ENCODE data around the gene LRRC47.

LRRC47 gene
- total RNA-seq: 76.5 to 78.9 reads per million in 2 experiments

GRCh38 chr1:3796215-3797061, at the start of gene LRRC47:
Gene LRRC47, minus strand, starts transcription at chr1:3796498. Its CDS starts 22 bp downstream, at chr1:3796476.
- DNase-seq (ENCODE audit: low read depth): peak; percentile 92

DNA sequence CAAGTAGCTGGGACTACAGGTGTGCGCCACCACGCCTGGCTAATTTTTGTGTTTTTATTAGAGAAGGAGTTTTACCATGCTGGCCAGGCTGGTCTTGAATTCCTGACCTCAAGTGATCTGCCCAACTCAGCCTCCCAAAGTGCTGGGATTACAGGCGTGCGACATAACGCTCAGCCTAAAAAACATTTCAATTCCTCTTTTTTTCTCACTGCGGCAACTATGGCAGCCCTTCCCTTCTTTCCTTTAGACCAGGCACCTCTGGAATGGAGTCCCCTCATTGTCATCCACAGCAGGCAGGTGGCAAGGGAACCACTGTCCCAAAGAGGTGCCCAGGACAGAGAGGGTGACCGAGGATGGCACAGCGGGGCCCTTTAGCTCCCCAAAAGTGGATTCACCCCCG, 46.6 kb upstream of the LRRC47 start:
- no peak for DNase-seq (ENCODE audit: low read depth)

DNA sequence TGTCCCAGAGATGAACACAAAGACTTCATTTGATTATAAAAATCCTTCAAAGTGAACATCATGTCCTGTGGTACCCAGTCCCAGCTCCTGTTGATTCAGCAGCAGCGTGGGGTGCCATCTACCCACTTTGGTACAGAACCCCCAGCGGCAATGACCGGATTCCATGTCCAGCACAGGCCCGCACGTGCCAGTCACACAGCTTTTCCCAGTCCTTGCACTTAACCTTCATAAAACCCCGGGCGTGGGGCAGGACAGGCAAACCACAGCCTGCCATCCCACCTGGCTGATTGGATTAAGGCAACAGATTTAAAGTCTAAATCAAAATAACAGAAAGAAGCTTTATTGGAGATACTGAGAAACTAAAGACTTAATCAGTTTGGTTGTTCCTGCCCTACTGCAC, 45.2 kb upstream of the LRRC47 start:
- DNase-seq (ENCODE audit: low read depth): no peak

- no peak for DNase-seq (ENCODE audit: low read depth)
Measured at GRCh38 chr1:3838788-3839187, 42.5 kb upstream of the LRRC47 start.

- DNase-seq (ENCODE audit: low read depth): no peak
Measured at GRCh38 chr1:3837685-3838084, 41.4 kb upstream of the LRRC47 start.

- no peak for DNase-seq (ENCODE audit: low read depth)
Measured at GRCh38 chr1:3837200-3837599, 40.9 kb upstream of the LRRC47 start.

GRCh38 chr1:3836421-3836820, 40.1 kb upstream of the LRRC47 start:
- no peak for DNase-seq (ENCODE audit: low read depth)

GRCh38 chr1:3834701-3835100, 38.4 kb upstream of the LRRC47 start:
- no peak for DNase-seq (ENCODE audit: low read depth)

DNA sequence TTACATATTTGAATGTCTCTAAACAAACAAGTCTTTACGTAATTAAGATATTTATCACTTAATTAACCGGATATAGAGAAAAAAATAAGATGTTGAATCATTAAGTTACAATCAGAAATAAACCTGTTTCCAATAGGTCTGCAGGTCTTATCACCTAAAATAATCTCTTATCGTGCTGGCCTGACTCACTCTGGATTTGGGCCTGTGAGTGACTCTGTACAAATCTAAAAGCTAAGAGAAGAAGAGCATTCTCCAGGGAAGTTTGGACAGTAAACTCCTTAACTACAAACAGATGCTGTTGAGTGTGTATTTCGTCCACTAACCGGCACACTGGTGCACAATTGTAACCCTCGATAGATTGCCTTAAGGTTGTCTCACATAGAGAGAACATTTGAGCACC, 35.4 kb upstream of the LRRC47 start:
- no peak for DNase-seq (ENCODE audit: low read depth)

DNA sequence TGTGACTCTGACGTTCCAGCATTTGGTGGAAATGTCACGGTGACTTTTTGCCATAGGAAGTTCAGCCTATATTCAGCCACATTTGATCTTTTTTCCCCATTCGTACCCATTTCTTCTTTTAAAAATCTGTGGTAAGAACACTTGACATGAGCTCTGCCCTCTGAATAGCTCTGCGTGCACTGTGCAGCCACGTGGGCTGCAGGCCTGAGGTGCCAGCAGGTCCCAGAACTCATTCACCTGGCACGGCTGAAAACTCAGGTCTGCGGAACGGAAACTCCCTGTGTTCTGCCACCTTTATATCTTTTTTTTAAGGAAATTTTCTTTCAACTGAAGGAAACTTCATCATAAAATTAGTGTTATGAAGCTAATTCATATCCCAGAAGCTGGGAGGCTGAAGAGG, 32.1 kb upstream of the LRRC47 start:
- no peak for DNase-seq (ENCODE audit: low read depth)

DNA sequence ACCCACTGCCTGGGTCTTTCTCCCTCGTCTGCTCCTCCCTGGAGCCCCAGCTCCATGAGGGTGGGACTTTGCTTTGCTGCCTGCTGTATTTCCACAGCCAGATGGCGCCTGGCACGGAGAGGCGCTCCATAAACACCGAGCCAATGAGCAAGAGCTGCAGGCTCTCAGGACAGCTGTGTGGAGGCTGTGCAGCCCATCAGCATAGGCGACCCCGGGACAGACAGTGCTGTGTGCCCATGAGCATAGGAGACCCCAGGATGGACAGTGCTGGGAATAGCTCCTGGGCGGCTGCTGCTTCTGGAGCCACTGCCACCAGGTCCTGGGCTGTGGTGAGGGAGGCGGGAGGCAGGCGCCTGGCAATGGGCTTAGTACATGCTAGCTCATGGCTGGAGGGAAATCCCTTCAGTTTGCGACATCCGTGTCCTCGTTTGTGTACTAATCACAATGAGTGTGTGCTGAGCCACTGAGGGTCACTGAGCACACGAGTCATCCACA, 31.6 kb upstream of the LRRC47 start:
- no peak for DNase-seq (ENCODE audit: low read depth)

- DNase-seq (ENCODE audit: low read depth): no peak
Measured at GRCh38 chr1:3825356-3825755, 29.1 kb upstream of the LRRC47 start.

- DNase-seq (ENCODE audit: low read depth): no peak
Measured at GRCh38 chr1:3824650-3825049, 28.4 kb upstream of the LRRC47 start.

GRCh38 chr1:3822421-3822820, 26.1 kb upstream of the LRRC47 start:
- no peak for DNase-seq (ENCODE audit: low read depth)

GRCh38 chr1:3821908-3822307, 25.6 kb upstream of the LRRC47 start:
- DNase-seq (ENCODE audit: low read depth): no peak

- DNase-seq (ENCODE audit: low read depth): no peak
Measured at GRCh38 chr1:3821447-3821846, 25.1 kb upstream of the LRRC47 start.

- no peak for DNase-seq (ENCODE audit: low read depth)
Measured at GRCh38 chr1:3821004-3821403, 24.7 kb upstream of the LRRC47 start.

- no peak for DNase-seq (ENCODE audit: low read depth)
Measured at GRCh38 chr1:3820316-3820715, 24.0 kb upstream of the LRRC47 start.

- DNase-seq (ENCODE audit: low read depth): no peak
Measured at GRCh38 chr1:3819771-3820200, 23.5 kb upstream of the LRRC47 start.

DNA sequence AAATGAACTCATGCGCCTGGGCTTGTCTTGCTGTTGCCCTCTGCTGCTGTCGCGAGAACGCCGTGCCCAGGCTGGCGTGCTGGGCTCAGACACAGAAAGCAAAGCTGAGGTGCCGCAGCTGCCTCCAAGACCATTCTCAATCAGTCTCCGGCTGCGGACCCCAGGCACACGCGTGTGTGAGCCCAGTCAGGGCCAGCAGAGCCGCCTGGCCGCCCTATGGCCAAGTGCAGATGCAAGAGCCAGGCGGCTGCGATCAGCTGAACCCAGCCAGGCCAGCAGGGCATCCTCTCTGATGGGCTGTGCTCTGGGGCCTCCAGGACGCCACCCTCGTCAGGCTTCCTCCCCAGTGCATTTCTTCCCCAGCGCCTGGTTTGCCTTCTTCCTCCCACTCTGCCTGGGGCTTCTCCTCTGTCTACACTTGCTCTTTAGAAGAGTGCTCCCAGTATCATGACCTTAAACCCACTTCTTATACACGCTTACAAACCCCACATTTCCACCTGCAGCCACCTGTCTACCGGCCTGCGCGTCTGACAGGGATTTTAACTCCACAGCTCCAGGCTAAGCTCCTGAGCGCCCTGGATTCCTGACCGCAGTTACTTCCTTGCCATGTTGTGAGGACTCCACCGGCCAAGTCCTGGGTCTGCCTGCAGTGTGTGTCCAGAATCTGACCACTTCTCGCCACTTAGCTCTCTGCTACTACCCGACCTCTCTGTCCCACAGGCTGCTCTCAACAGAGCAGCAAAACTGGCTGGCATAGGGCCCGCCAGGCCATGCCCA, 21.7 kb upstream of the LRRC47 start:
- no peak for DNase-seq (ENCODE audit: low read depth)

DNA sequence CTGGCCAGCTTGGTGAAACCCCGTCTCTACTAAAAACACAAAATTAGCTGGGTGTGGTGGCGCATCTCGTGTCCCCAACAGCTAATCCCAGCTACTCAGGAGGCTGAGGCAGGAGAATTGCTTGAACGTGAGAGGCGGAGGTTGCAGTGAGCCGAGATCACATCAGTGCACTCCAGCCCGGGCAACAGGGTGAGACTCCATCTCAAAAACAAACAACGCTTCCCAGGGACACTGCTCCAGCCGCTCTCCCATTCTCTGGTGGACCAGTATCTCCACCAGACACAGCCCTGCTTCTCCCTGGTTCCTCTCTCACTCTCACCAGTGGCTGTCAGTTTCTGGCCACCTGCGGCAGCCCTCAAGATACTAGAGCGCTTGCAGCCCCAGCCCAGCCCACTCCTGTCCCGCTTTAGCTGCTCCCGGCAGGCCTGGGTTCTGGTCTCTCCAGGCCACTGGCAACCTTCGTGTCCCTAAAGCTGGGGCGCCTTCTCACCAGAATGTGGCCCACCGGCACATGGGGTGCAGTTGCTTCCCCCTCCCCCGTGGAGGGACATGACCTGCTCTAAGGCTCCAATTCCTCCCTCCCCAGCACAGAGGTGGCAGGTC, 20.9 kb upstream of the LRRC47 start:
- DNase-seq (ENCODE audit: low read depth): no peak

GRCh38 chr1:3816331-3817137, 20.2 kb upstream of the LRRC47 start:
- DNase-seq (ENCODE audit: low read depth): no peak
